T-helper 1 cell treated with Interleukin-12 subunit alpha and Interleukin-12 subunit beta and Interleukin-4 antibody, amounts not matched to agents 30 μg/mL and 1 μg/mL, for 36 hours (primary cell): Measurements from ENCODE around the gene ZNF275.
"Not testable (repeated sequence)": the region's sequence is repeated elsewhere in the genome, so short reads cannot be mapped to it uniquely, and the experiment has no call there.

Experiments used
- H3K27ac Mint-ChIP-seq: one replicate; pipeline ENCODE4 v1.8.0; 2021; ENCODE audit warnings: mild to moderate bottlenecking, mixed read lengths
- H3K27me3 Mint-ChIP-seq: one replicate; pipeline ENCODE4 v1.8.0; 2021; ENCODE audit warnings: low read depth, mixed read lengths
- H3K36me3 Mint-ChIP-seq: one replicate; pipeline ENCODE4 v1.8.0; 2021; ENCODE audit warnings: low read depth, mixed read lengths
- H3K4me1 Mint-ChIP-seq: one replicate; pipeline ENCODE4 v1.8.0; 2021; ENCODE audit warnings: low read depth, mixed read lengths
- H3K4me3 Mint-ChIP-seq: one replicate; pipeline ENCODE4 v1.8.0; 2021; ENCODE audit warnings: mild to moderate bottlenecking, moderate library complexity, mixed read lengths
- H3K9me3 Mint-ChIP-seq: one replicate; pipeline ENCODE4 v1.8.0; 2021; ENCODE audit warnings: mixed read lengths

ZNF275 gene

DNA sequence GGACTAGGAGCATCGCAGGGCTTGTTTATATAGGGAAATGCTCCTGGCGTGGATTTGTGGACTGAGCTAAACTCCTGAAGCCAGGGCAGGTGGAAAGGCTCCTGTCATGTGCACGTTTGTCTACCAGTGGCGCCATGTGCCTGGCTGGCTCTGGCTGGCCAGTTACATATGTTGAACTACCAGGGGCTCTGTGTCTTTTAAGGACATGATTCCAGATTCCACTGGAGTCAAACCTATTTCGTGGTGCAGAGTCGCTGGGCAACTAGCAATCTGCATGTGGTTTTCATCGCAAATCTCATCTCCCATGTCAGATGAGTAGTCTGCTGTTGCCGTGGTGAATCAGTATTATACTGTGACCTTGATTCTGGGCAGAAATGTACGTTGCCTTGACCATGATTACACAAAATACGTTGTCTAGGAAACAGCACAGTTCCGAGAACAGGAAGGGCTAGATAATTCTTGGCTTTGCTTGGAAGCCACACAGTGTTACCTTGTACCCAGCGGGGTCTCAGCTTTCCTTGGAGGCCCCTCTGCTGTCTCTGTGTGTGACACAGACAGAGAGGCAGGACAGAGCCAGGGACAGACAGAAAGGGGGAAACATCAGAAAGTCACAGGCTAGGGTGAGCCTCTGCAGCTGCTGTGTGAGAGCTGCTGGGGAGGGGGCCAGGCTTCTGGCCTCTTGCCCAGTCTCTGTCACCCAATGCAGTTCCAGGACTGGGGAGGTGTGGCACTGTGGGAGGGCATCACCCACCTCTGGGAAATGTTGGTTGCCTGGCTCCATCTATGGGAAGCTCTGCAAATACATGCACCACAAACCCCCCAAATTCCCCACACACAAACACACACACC lies 48.0 kb downstream of the ZNF275 start:
- Mint-ChIP-seq H3K4me1 (no peaks in the 10 kb centered on the region), H3K27ac (no peak overlapping the region), H3K36me3 (no peaks in the 10 kb centered on the region), H3K27me3 (no peaks in the 10 kb centered on the region), H3K9me3 (no peaks in the 10 kb centered on the region), H3K4me3 (no peak overlapping the region)

DNA sequence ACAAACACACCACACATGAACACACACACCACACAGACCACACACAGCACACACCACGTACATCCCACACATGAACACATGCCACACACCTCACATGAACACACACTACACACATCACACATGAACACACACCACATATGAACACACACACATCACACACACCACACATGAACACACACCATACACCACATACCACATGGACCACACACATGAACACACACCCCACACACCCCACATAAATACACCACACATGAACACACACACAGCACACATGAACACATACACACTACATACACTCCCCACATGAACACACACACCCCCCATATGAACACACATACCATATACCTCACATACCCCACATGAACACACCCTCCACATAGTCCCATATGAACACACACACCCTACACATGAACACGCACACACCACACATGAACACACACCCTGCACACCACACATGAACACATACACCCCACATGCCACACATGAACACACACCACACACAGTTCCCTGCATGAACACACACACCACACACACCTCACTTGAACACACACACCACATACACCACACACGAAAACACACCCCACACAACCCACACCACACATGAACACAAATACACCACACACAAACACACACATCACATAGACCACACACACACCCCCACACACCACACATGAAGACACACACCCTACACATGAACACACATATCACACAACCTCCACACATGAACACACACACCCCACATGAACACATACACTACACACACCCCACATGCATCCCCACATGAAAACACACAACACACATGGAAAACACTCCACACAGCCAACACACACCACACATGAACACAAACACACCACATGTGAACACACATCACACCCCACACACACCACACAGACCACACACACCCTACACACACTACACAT lies 48.9 kb downstream of the ZNF275 start:
- H3K36me3 Mint-ChIP-seq: no peaks in the 10 kb centered on the region
- H3K9me3 Mint-ChIP-seq: no peaks in the 10 kb centered on the region
- no peak overlapping the region for H3K27ac Mint-ChIP-seq
- H3K4me3 Mint-ChIP-seq: no peak overlapping the region
- no peaks in the 10 kb centered on the region for H3K27me3 Mint-ChIP-seq
- no peaks in the 10 kb centered on the region for H3K4me1 Mint-ChIP-seq

- H3K9me3 Mint-ChIP-seq: no peaks in the 10 kb centered on the region
- no peak overlapping the region for H3K4me3 Mint-ChIP-seq
- H3K27me3 Mint-ChIP-seq: no peaks in the 10 kb centered on the region
- no peaks in the 10 kb centered on the region for H3K36me3 Mint-ChIP-seq
- no peaks in the 10 kb centered on the region for H3K4me1 Mint-ChIP-seq
- H3K27ac Mint-ChIP-seq: no peak overlapping the region
Observed at GRCh38 chrX:153384390-153384789, 50.4 kb downstream of the ZNF275 start.

DNA sequence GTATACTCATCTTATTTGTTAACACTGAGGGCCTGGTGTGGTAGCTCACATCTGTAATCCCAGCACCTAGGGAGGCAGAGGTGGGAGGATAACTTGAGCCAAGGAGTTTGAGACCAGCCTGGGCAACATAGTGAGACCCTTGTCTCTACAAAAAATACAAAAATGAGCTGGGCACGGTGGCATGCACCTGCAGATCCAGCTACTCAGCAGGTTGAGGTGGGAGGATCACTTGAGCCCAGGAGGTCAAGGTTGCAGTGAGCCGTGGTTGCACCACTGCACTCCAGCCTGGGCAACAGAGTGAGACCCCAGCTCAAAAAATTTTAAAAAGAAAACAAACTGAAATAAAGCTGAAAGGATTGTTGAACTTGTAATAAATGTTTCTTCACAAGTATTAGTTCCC lies 51.0 kb downstream of the ZNF275 start:
- H3K36me3 Mint-ChIP-seq, H3K4me1 Mint-ChIP-seq, H3K4me3 Mint-ChIP-seq, H3K27ac Mint-ChIP-seq, H3K27me3 Mint-ChIP-seq, H3K9me3 Mint-ChIP-seq: not testable (repeated sequence)

DNA sequence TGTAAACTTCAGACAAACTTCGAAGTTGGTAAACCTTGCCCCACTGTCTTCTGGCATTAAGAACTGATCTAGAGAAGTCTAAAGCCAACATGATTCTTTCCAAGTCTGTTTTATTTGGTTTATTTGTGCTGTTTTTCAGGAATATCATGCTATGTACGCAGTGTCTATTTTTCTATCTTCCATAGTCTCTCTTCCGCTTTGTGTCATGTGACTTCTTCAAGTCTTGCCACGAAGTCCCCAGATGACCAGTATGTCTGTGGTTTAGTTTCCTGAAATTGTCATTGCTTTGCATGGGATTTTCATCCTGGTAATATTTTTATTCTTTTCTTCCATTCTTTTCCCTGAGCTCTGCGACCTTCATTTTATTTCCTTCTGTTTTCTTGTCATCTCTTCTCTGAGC lies 52.1 kb downstream of the ZNF275 start:
- H3K4me1 Mint-ChIP-seq: no peaks in the 10 kb centered on the region
- no peak overlapping the region for H3K27ac Mint-ChIP-seq
- no peaks in the 10 kb centered on the region for H3K9me3 Mint-ChIP-seq
- no peaks in the 10 kb centered on the region for H3K36me3 Mint-ChIP-seq
- H3K4me3 Mint-ChIP-seq: no peak overlapping the region
- H3K27me3 Mint-ChIP-seq: no peaks in the 10 kb centered on the region

DNA sequence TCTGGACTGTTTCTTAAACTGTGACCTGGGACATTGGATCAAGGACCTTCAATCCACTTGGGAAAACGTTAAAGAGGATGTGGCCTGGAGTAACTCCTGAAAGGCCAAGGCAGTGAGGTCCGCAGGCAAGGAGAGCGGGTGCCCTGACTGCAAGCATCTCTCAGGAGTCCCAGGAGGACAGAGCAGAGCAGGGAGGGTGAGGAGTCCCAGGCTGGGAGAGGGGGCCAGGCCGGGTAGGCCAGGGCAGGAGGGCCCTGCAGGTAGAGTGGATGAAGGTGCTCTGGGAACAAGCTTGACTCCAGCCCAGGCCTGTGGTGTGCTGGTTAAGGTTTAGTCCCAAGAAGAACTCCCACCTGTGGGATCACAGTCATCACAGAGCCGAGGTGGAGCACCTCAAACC lies 53.4 kb downstream of the ZNF275 start:
- H3K4me1 Mint-ChIP-seq: no peaks in the 10 kb centered on the region
- H3K36me3 Mint-ChIP-seq: no peaks in the 10 kb centered on the region
- no peak overlapping the region for H3K4me3 Mint-ChIP-seq
- H3K9me3 Mint-ChIP-seq: no peaks in the 10 kb centered on the region
- H3K27ac Mint-ChIP-seq: no peak overlapping the region
- no peaks in the 10 kb centered on the region for H3K27me3 Mint-ChIP-seq

GRCh38 chrX:153387987-153388721 lies 54.2 kb downstream of the ZNF275 start:
- Mint-ChIP-seq H3K27me3 (no peaks in the 10 kb centered on the region), H3K4me3 (no peak overlapping the region), H3K4me1 (no peaks in the 10 kb centered on the region), H3K36me3 (no peaks in the 10 kb centered on the region), H3K27ac (no peak overlapping the region), H3K9me3 (no peaks in the 10 kb centered on the region)

GRCh38 chrX:153388722-153389459 lies 54.9 kb downstream of the ZNF275 start:
- Mint-ChIP-seq H3K9me3 (no peaks in the 10 kb centered on the region), H3K4me3 (no peak overlapping the region), H3K27ac (no peak overlapping the region), H3K4me1 (peaks cover 2% of the 10 kb centered on the region), H3K27me3 (no peaks in the 10 kb centered on the region), H3K36me3 (no peaks in the 10 kb centered on the region)

DNA sequence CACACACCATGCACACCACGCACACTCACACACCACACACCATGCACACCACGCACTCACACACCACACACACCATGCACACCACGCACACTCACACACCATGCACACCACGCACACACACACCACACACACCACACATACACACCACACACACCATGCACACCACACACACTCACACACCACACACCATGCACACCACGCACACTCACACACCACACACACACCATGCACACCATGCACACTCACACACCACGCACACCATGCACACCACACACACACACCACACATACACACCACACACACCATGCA lies 55.5 kb downstream of the ZNF275 start:
- not testable (repeated sequence) for H3K27me3 Mint-ChIP-seq, H3K9me3 Mint-ChIP-seq, H3K4me3 Mint-ChIP-seq, H3K4me1 Mint-ChIP-seq, H3K27ac Mint-ChIP-seq, H3K36me3 Mint-ChIP-seq

GRCh38 chrX:153392642-153393321 lies 58.8 kb downstream of the ZNF275 start:
- H3K9me3 Mint-ChIP-seq: no peaks in the 10 kb centered on the region
- H3K4me3 Mint-ChIP-seq: no peak overlapping the region
- H3K36me3 Mint-ChIP-seq: no peaks in the 10 kb centered on the region
- no peak overlapping the region for H3K27ac Mint-ChIP-seq
- H3K27me3 Mint-ChIP-seq: no peaks in the 10 kb centered on the region
- peaks cover 13% of the 10 kb centered on the region for H3K4me1 Mint-ChIP-seq

GRCh38 chrX:153394612-153395011 lies 60.7 kb downstream of the ZNF275 start:
- Mint-ChIP-seq H3K36me3 (no peaks in the 10 kb centered on the region), H3K4me3 (no peak overlapping the region), H3K27me3 (no peaks in the 10 kb centered on the region), H3K9me3 (no peaks in the 10 kb centered on the region), H3K4me1 (peaks cover 13% of the 10 kb centered on the region), H3K27ac (no peak overlapping the region)

DNA sequence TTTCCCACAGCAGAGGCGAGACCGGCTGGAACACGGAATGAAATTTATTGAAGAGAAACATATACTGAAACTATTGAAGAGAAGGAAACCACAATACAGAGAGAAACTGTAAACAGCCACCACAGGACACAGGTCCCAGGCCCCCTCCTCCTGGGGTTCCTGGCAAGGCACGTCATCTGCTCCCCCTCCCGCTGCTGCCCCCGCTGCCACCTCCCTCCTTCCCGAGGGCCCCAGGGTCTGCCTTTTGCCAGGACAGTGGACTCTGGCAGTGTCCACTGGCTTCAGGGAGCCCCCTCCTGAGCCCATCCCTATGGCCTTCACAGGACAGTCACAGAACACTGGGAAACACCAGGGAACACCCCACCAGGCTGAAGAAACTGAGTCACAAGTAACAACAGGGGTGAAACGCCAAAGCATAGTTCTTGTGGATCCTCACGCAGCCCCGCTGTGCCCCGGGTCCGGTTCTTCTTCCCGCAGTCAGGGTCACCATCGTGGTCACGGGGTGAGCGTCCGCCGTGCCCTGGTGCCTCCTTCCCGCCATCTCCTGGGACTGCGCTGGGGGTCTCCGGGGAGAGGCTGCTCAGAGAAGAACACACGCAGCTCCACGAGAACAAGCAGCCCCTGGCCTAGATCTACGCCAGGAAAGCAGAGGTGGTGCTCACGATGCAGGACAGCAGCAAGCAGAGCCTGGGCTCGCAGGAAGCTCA lies 61.8 kb downstream of the ZNF275 start:
- no peaks in the 10 kb centered on the region for H3K9me3 Mint-ChIP-seq
- H3K36me3 Mint-ChIP-seq: no peaks in the 10 kb centered on the region
- H3K27me3 Mint-ChIP-seq: no peaks in the 10 kb centered on the region
- H3K4me3 Mint-ChIP-seq: no peak overlapping the region
- H3K27ac Mint-ChIP-seq: peak overlapping the region; percentile 26
- H3K4me1 Mint-ChIP-seq: peaks cover 13% of the 10 kb centered on the region
